H1 (cell line): ENCODE measurements around the gene RBM38. TPM values are rescaled to one million over a fixed set of nuclear protein-coding genes. Genes with fewer than 3 reads are reported as not detected.

Experiments
- CTCF ChIA-PET: fragments of 300-600 bp; sonication (Branson Sonifier 250); formaldehyde crosslinking; loops from one replicate; lab custom pipeline; 2021; ENCODE audit not compliant: partially characterized antibody; lab: Charles Lee
- POLR2A ChIA-PET: fragments of 300-600 bp; sonication (Branson Sonifier 250); formaldehyde crosslinking; loops from one replicate; lab custom pipeline; 2021; ENCODE audit warnings: inconsistent platforms; ENCODE audit not compliant: partially characterized antibody; lab: Charles Lee
- DNase-seq, 2 experiments: peaks; one replicate each; pipeline versions ENCODE4 v3.0.0 to v3.0.0-alpha.2; 2010 to 2022; ENCODE audit warnings: low spot score in 2 of 2, low read depth in 1 of 2, mixed read lengths in 1 of 2
- FAIRE-seq: peaks from 2 replicates; lab custom pipeline; 2011; peaks lifted over from hg19 to GRCh38; lab: Jason Lieb, UNC
- H2AFZ ChIP-seq: 2 replicates; pipeline ENCODE4 v1.8.1; 2012; ENCODE audit warnings: low read length, inconsistent platforms
- H2AK5ac ChIP-seq: 2 replicates; pipeline ENCODE4 v1.6.1; 2013; ENCODE audit warnings: low read depth, low read length
- H2BK120ac ChIP-seq: replicated peaks from 2 replicates; pipeline ENCODE3; 2013; ENCODE audit warnings: low read depth, low read length, inconsistent platforms
- H2BK12ac ChIP-seq: 2 replicates; pipeline ENCODE4 v1.6.1; 2013; ENCODE audit warnings: low read depth, low read length
- H2BK15ac ChIP-seq: 2 replicates; pipeline ENCODE4 v1.6.1; 2013; ENCODE audit warnings: low read length
- H2BK20ac ChIP-seq: 2 replicates; pipeline ENCODE4 v1.6.1; 2013; ENCODE audit warnings: low read length
- H2BK5ac ChIP-seq: 2 replicates; pipeline ENCODE4 v1.6.1; 2013; ENCODE audit warnings: low read depth, low read length
- H3K14ac ChIP-seq: 2 replicates; pipeline ENCODE4 v1.6.1; 2013; ENCODE audit warnings: inconsistent platforms; ENCODE audit not compliant: insufficient read length
- H3K18ac ChIP-seq: 2 replicates; pipeline ENCODE4 v1.6.1; 2013; ENCODE audit warnings: low read length; ENCODE audit errors: extremely low read depth
- H3K23ac ChIP-seq: 2 replicates; pipeline ENCODE4 v1.6.1; 2013; ENCODE audit warnings: inconsistent platforms; ENCODE audit not compliant: insufficient read length
- H3K23me2 ChIP-seq: 2 replicates; pipeline ENCODE4 v1.6.1; 2013; ENCODE audit warnings: low read depth, low read length
- H3K27ac ChIP-seq: 2 replicates; pipeline ENCODE4 v1.6.1; 2011; ENCODE audit warnings: low read depth, low read length, inconsistent platforms
- H3K27me3 ChIP-seq, 4 experiments: replicated peaks in 1 of 4; 1 replicate in 1 of 4; 2 replicates in 3 of 4; pipeline versions ENCODE4 v1.6.1 to v1.8.1; 2011 to 2013; ENCODE audit warnings: low read length in 3 of 4, mild to moderate bottlenecking in 3 of 4, inconsistent platforms in 2 of 4, mixed read lengths in 2 of 4, moderate library complexity in 1 of 4; ENCODE audit not compliant: control insufficient read depth in 3 of 4, insufficient read depth in 3 of 4; ENCODE audit errors: extremely low read depth in 1 of 4
- H3K36me3 ChIP-seq, 4 experiments: 2 replicates each; pipeline versions ENCODE4 v1.6.1 to v1.8.1; 2011 to 2013; ENCODE audit warnings: mild to moderate bottlenecking in 4 of 4, low read length in 3 of 4, moderate library complexity in 2 of 4, control low read depth in 1 of 4, inconsistent platforms in 1 of 4; ENCODE audit not compliant: insufficient read depth in 4 of 4, control insufficient read depth in 2 of 4
- H3K4ac ChIP-seq: replicated peaks from 2 replicates; pipeline ENCODE3; 2013; ENCODE audit warnings: low read length, low read depth, mixed read lengths, inconsistent platforms; ENCODE audit not compliant: insufficient read length
- H3K4me1 ChIP-seq, 4 experiments: replicated peaks in 1 of 4; 1 replicate in 1 of 4; 2 replicates in 3 of 4; pipeline versions ENCODE4 v1.6.1 to v1.8.1; 2011 to 2013; ENCODE audit warnings: low read length in 3 of 4, inconsistent platforms in 2 of 4, mixed read lengths in 1 of 4; ENCODE audit not compliant: insufficient read depth in 4 of 4, control insufficient read depth in 3 of 4
- H3K4me2 ChIP-seq, 2 experiments: 2 replicates each; pipeline versions ENCODE4 v1.6.1 to v1.8.1; 2011 to 2013; ENCODE audit warnings: low read depth in 2 of 2, low read length in 2 of 2, control low read depth in 1 of 2, inconsistent platforms in 1 of 2, mild to moderate bottlenecking in 1 of 2; ENCODE audit not compliant: insufficient read depth in 1 of 2
- H3K4me3 ChIP-seq, 4 experiments: fragments of 200-600, 300-600 bp in 1 of 4; sonication (generic), shearing (Covaris generic), sonication (Bioruptor Twin) in 1 of 4; 2 replicates each; pipeline versions ENCODE4 v1.5.1 to v1.8.1; 2011 to 2016; ENCODE audit warnings: low read length in 4 of 4, low read depth in 3 of 4, control low read depth in 2 of 4, inconsistent platforms in 2 of 4, mild to moderate bottlenecking in 2 of 4, mixed read lengths in 1 of 4, moderate library complexity in 1 of 4; ENCODE audit not compliant: insufficient read depth in 2 of 4; ENCODE audit errors: extremely low read depth in 1 of 4
- H3K56ac ChIP-seq: replicated peaks from 2 replicates; pipeline ENCODE3; 2013; ENCODE audit warnings: low read depth, mild to moderate bottlenecking, mixed read lengths, low read length, inconsistent platforms; ENCODE audit not compliant: insufficient read length
- H3K79me1 ChIP-seq: 2 replicates; pipeline ENCODE4 v1.6.1; 2013; ENCODE audit warnings: low read depth, low read length, control low read depth
- H3K79me2 ChIP-seq, 2 experiments: 2 replicates each; pipeline versions ENCODE4 v1.6.1 to v1.8.1; 2012 to 2013; ENCODE audit warnings: low read length in 2 of 2, mild to moderate bottlenecking in 2 of 2, inconsistent platforms in 1 of 2; ENCODE audit not compliant: insufficient read depth in 2 of 2, control insufficient read depth in 1 of 2
- H3K9ac ChIP-seq, 4 experiments: replicated peaks in 1 of 4; 1 replicate in 1 of 4; 2 replicates in 3 of 4; pipeline versions ENCODE4 v1.6.1 to v1.8.1; 2011 to 2013; ENCODE audit warnings: low read depth in 3 of 4, low read length in 3 of 4, control low read depth in 2 of 4, mild to moderate bottlenecking in 2 of 4, moderate library complexity in 2 of 4, inconsistent platforms in 1 of 4; ENCODE audit errors: extremely low read depth in 1 of 4
- H3K9me3 ChIP-seq, 2 experiments: 2 replicates each; pipeline versions ENCODE4 v1.6.1 to v1.8.1; 2012 to 2013; ENCODE audit warnings: mild to moderate bottlenecking in 2 of 2, moderate library complexity in 2 of 2, control low read depth in 1 of 2, inconsistent platforms in 1 of 2, low read depth in 1 of 2, low read length in 1 of 2, mixed read lengths in 1 of 2; ENCODE audit not compliant: insufficient read depth in 2 of 2
- H4K20me1 ChIP-seq, 2 experiments: replicated peaks in 1 of 2; 2 replicates each; pipeline versions ENCODE3 to v1.8.1; 2011 to 2013; ENCODE audit warnings: inconsistent platforms in 2 of 2, low read length in 2 of 2, mild to moderate bottlenecking in 1 of 2; ENCODE audit not compliant: insufficient read depth in 2 of 2, control insufficient read depth in 1 of 2
- H4K5ac ChIP-seq: 2 replicates; pipeline ENCODE4 v1.6.1; 2013; ENCODE audit warnings: low read length, low read depth, mixed read lengths, inconsistent platforms; ENCODE audit not compliant: insufficient read length
- H4K8ac ChIP-seq: 2 replicates; pipeline ENCODE4 v1.8.0; 2013; ENCODE audit warnings: mild to moderate bottlenecking, moderate library complexity, low read length, inconsistent platforms; ENCODE audit not compliant: insufficient read depth; ENCODE audit errors: extremely low read depth
- H4K91ac ChIP-seq: replicated peaks from 2 replicates; pipeline ENCODE3; 2013; ENCODE audit warnings: low read length, mixed read lengths, inconsistent platforms; ENCODE audit not compliant: insufficient read length
- KDM1A ChIP-seq: fragments of 200-600, 300-600 bp; sonication (generic); IDR thresholded peaks from 2 replicates; pipeline ENCODE4 v1.7.1; 2016; ENCODE audit warnings: mild to moderate bottlenecking, low read length, borderline replicate concordance
- RFX5 ChIP-seq: IDR thresholded peaks from 2 replicates; pipeline ENCODE4 v1.6.1; 2011; ENCODE audit warnings: low read depth, low read length, improper control_type of control experiment, borderline replicate concordance
- SP1 ChIP-seq: IDR thresholded peaks from 2 replicates; pipeline ENCODE4 v1.6.1; 2011; ENCODE audit warnings: low read depth, low read length
- SP4 ChIP-seq: IDR thresholded peaks from 2 replicates; pipeline ENCODE4 v1.6.1; 2012; ENCODE audit warnings: low read length, inconsistent platforms
- WGBS, 2 experiments: shearing (Covaris generic) in 1 of 2; methylation state at CpG; one replicate each; pipeline versions ENCODE4 v1.1.6 to v1.1.7; 2013 to 2015; ENCODE audit warnings: low lambda C conversion rate in 2 of 2, mixed read lengths in 2 of 2, inconsistent platforms in 1 of 2, low coverage in 1 of 2, missing lambda C conversion rate in 1 of 2; ENCODE audit not compliant: insufficient replicate concordance in 2 of 2, insufficient coverage in 1 of 2, insufficient read length in 1 of 2; ENCODE audit errors: extremely low coverage in 1 of 2, missing lambda C conversion rate in 1 of 2; 5-methylcytosine and 5-hydroxymethylcytosine counted together
- polyA plus RNA-seq, 7 experiments: library from polyadenylated mRNA; depleted of rRNA in 3 of 7; stranded (reverse) in 5 of 7; unstranded in 2 of 7; fragments of >200 nt in 5 of 7; fragments of 200-250 nt in 2 of 7; gene quantifications; 1 replicate in 5 of 7; 2 replicates in 1 of 7; 4 replicates in 1 of 7; pipeline versions ENCODE4 v1.2.1 to v1.2.3, GENCODE V29; 2011 to 2013; ENCODE audit warnings: missing spikeins in 2 of 7, mixed read lengths in 2 of 7
- total RNA-seq: library from RNA; stranded (reverse); fragmentation: NEBNext Ultra II Directional; extraction: Animal tissue kit (Norgen Biotek cat#: 25700); gene quantifications from 2 replicates; pipeline ENCODE4 v1.2.1, GENCODE V29; 2021

The RBM38 gene
- total and polyA plus RNA-seq, 2 of the 8 experiments (the other 6 are each of a cell fraction or from before 2014, with no cell fraction given) = 57.7 to 109 TPM

DNA sequence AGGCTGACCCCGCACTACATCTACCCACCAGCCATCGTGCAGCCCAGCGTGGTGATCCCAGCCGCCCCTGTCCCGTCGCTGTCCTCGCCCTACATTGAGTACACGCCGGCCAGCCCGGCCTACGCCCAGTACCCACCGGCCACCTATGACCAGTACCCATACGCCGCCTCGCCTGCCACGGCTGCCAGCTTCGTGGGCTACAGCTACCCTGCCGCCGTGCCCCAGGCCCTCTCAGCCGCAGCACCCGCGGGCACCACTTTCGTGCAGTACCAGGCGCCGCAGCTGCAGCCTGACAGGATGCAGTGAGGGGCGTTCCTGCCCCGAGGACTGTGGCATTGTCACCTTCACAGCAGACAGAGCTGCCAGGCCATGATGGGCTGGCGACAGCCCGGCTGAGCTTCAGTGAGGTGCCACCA, 16.4 kb downstream of the RBM38 start:
- Histone ChIP-seq H2BK20ac (no peak overlapping the region), H2BK120ac (no peak overlapping the region), H3K79me1 (peaks cover 2% of the 10 kb centered on the region), H3K4me1 (no peaks in the 10 kb centered on the region), H3K4me2 (no peak overlapping the region), H4K20me1 (peaks cover 15 to 35% of the 10 kb centered on the region in 2 experiments), H3K18ac (no peak overlapping the region), H4K91ac (no peak overlapping the region), H3K27me3 (no peaks in the 10 kb centered on the region), H3K79me2 (peaks cover 0 to 9% of the 10 kb centered on the region in 2 experiments; a peak in 1 of 4 replicates), H2BK15ac (no peak overlapping the region), H4K5ac (no peak overlapping the region), H3K23me2 (no peaks in the 10 kb centered on the region), H2BK5ac (no peak overlapping the region), H3K36me3 (peaks cover 2 to 46% (median 21%) of the 10 kb centered on the region in 4 experiments; a peak in 6 of 8 replicates), H3K4me3 (no peak overlapping the region), H3K9ac (no peak overlapping the region), H3K27ac (no peak overlapping the region), H3K23ac (no peak overlapping the region), H2BK12ac (no peak overlapping the region), H4K8ac (peak overlapping the region; percentile 51; the same call in 1 of the 2 replicates), H3K4ac (no peak overlapping the region), H2AK5ac (no peak overlapping the region), H3K14ac (no peak overlapping the region), H2AFZ (no peak overlapping the region), H3K9me3 (no peaks in the 10 kb centered on the region), H3K56ac (no peak overlapping the region)
- ChIA-PET CTCF (interaction anchor here (2.4 to 4.2 kb wide), 2 partner anchors 18 to 57 kb away, joined by 7 to 18 read pairs; no protein-coding TSS in a partner anchor), POLR2A (interaction anchor here (2.2 kb wide), 1 partner anchor 13 kb away, joined by 9 read pairs; no protein-coding TSS in a partner anchor)
- DNase-seq (no peak), FAIRE-seq (no peak)
- TF ChIP-seq KDM1A (no peak), SP1 (no peak), SP4 (no peak), RFX5 (no peak)
- 92% methylated on average over 23 of the region's 29 CpGs; no CpG with 5 or more reads in 1 of the 2 experiments for WGBS, 2 experiments
